CD4-positive, CD25-positive, alpha-beta regulatory T cell (primary cell): ENCODE measurements around the gene SMTNL1. TPM values are rescaled to one million over a fixed set of nuclear protein-coding genes. Genes with fewer than 3 reads are reported as not detected.

ENCODE experiments used
- ATAC-seq, 2 donors: fragments of 150-1000 bp; cut with Tn5 transposase; one replicate each; pipeline ENCODE4 v1.10.0; 2021; ENCODE audit warnings: low read depth in 2 of 2, moderate number of reproducible peaks in 2 of 2, moderate library complexity in 1 of 2
- DNase-seq, 3 donors: peaks; one replicate each; pipeline versions ENCODE4 v3.0.0 to v3.0.0-alpha.2; 2012 to 2022; ENCODE audit warnings: mixed read lengths in 1 of 3
- H3K27ac ChIP-seq: one replicate; pipeline ENCODE4 v1.7.0; 2013; ENCODE audit warnings: mild to moderate bottlenecking, low read length; ENCODE audit not compliant: insufficient read depth, poor library complexity, severe bottlenecking
- H3K27me3 ChIP-seq: one replicate; pipeline ENCODE4 v1.7.0; 2013; ENCODE audit warnings: low read length; ENCODE audit not compliant: control insufficient read depth, insufficient read depth
- H3K36me3 ChIP-seq: one replicate; pipeline ENCODE4 v1.7.0; 2013; ENCODE audit warnings: mild to moderate bottlenecking, low read length, moderate library complexity; ENCODE audit not compliant: control insufficient read depth, insufficient read depth
- H3K4me1 ChIP-seq: 2 replicates; pipeline ENCODE4 v1.7.0; 2013; ENCODE audit warnings: mild to moderate bottlenecking, low read length; ENCODE audit not compliant: insufficient read depth, control insufficient read depth, poor library complexity, severe bottlenecking
- H3K4me3 ChIP-seq: one replicate; pipeline ENCODE4 v1.7.0; 2013; ENCODE audit warnings: low read depth, mild to moderate bottlenecking, low read length, moderate library complexity
- H3K9me3 ChIP-seq, 2 experiments: 1 replicate in 1 of 2; 2 replicates in 1 of 2; pipeline ENCODE4 v1.7.0; 2013; ENCODE audit warnings: low read length in 2 of 2, mild to moderate bottlenecking in 1 of 2, moderate library complexity in 1 of 2; ENCODE audit not compliant: control insufficient read depth in 2 of 2
- H3K27ac Mint-ChIP-seq, 3 donors: one replicate each; pipeline ENCODE4 v1.8.0; 2020 to 2022; ENCODE audit warnings: mild to moderate bottlenecking in 3 of 3, mixed read lengths in 3 of 3, moderate library complexity in 2 of 3
- H3K27me3 Mint-ChIP-seq: one replicate; pipeline ENCODE4 v1.8.0; 2022; ENCODE audit warnings: mild to moderate bottlenecking, mixed read lengths
- H3K36me3 Mint-ChIP-seq: one replicate; pipeline ENCODE4 v1.8.0; 2020; ENCODE audit warnings: mixed read lengths
- H3K4me1 Mint-ChIP-seq, 4 donors: one replicate each; pipeline ENCODE4 v1.8.0; 2020 to 2022; ENCODE audit warnings: mixed read lengths in 4 of 4, mild to moderate bottlenecking in 1 of 4
- H3K4me3 Mint-ChIP-seq, 4 donors: one replicate each; pipeline ENCODE4 v1.8.0; 2020 to 2022; ENCODE audit warnings: mild to moderate bottlenecking in 4 of 4, mixed read lengths in 4 of 4, moderate library complexity in 3 of 4
- H3K9me3 Mint-ChIP-seq, 7 donors: one replicate each; pipeline ENCODE4 v1.8.0; 2020 to 2022; ENCODE audit warnings: mixed read lengths in 7 of 7, mild to moderate bottlenecking in 3 of 7, moderate library complexity in 2 of 7
- polyA plus RNA-seq, 4 donors: library from polyadenylated mRNA; unstranded; fragments of 300-500 nt; fragmentation: Illumina TruSeq; gene quantifications; one replicate each; pipeline ENCODE4 v1.2.3, GENCODE V29; 2021
- total RNA-seq: library from RNA; stranded (reverse); gene quantifications from one replicate; pipeline ENCODE4 v1.2.3, GENCODE V29; 2022

The SMTNL1 gene, protein sequence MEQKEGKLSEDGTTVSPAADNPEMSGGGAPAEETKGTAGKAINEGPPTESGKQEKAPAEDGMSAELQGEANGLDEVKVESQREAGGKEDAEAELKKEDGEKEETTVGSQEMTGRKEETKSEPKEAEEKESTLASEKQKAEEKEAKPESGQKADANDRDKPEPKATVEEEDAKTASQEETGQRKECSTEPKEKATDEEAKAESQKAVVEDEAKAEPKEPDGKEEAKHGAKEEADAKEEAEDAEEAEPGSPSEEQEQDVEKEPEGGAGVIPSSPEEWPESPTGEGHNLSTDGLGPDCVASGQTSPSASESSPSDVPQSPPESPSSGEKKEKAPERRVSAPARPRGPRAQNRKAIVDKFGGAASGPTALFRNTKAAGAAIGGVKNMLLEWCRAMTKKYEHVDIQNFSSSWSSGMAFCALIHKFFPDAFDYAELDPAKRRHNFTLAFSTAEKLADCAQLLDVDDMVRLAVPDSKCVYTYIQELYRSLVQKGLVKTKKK
- not detected for total RNA-seq
- under 1 TPM in 2 of 4 donors, not detected in 2; 0.21 to 0.36 TPM for polyA plus RNA-seq

DNA sequence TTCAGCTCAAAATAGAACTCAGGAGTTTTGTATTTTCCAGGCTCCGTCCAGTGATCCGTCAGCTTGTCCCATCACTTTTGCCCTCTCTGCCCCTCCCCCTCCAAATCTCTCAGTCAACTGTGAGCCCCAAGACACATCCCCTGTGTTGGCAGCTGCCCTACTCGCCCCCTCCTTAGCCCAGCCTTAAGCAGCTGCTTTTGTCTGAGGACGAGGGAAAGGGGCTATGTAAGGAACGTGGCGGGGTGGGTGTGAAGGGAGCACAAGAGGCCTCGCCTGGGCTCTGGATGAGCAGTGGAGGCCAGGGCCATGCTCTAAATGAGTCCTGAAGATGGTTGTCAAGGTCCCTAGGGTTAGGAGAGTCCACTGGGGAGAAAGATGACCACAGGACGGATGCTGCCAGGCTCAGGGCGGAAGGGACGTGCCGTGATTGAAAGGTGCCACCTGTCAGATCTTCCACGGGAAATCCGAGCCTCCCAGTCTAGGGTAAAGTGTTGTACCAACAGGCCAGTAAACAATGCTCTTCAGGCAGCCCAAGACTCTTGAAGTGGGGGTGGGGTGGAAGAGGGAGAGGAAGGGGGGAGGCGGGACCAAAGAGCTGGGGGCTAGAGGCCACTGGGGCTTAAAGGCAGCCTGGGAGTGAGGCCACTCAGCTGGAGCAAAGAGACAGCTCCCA, at the start of gene SMTNL1:
TSS of gene SMTNL1 (plus strand) at position 649 of the 673 bp plus-strand sequence. CDS start 5,048 bp downstream, outside the sequence.
- Mint-ChIP-seq H3K4me1 (peaks cover 0 to 2% (median 0%) of the 10 kb centered on the region in 4 donors), H3K4me3 (no peak within 1 kb of the TSS), H3K36me3 (peaks cover 11% of the 10 kb centered on the region), H3K27me3 (no peaks in the 10 kb centered on the region), H3K9me3 (no peaks in the 10 kb centered on the region), H3K27ac (no peak within 1 kb of the TSS)
- no peak for ATAC-seq
- DNase-seq: no peak
- Histone ChIP-seq H3K27me3 (no peaks in the 10 kb centered on the region), H3K4me3 (no peak within 1 kb of the TSS), H3K36me3 (no peaks in the 10 kb centered on the region), H3K27ac (no peak within 1 kb of the TSS), H3K4me1 (no peaks in the 10 kb centered on the region), H3K9me3 (no peaks in the 10 kb centered on the region)

GRCh38 chr11:57487920-57488659, 49.3 kb upstream of the SMTNL1 start:
- Histone ChIP-seq H3K9me3 (no peaks in the 10 kb centered on the region), H3K27ac (no peak overlapping the region), H3K27me3 (peaks cover 5% of the 10 kb centered on the region), H3K4me1 (peaks cover 7% of the 10 kb centered on the region), H3K4me3 (no peak overlapping the region), H3K36me3 (peaks cover 53% of the 10 kb centered on the region)
- no peaks in the 10 kb centered on the region for H3K9me3 Mint-ChIP-seq
- no peak overlapping the region for H3K4me3 Mint-ChIP-seq
- H3K27ac Mint-ChIP-seq: peak overlapping the region in 2 of 3 donors; percentile 20 to 67
- H3K36me3 Mint-ChIP-seq: peaks cover 54% of the 10 kb centered on the region
- DNase-seq (no peak), ATAC-seq (no peak)
- peaks cover 6% of the 10 kb centered on the region for H3K27me3 Mint-ChIP-seq
- H3K4me1 Mint-ChIP-seq: peaks cover 0 to 7% (median 0%) of the 10 kb centered on the region in 4 donors

DNA sequence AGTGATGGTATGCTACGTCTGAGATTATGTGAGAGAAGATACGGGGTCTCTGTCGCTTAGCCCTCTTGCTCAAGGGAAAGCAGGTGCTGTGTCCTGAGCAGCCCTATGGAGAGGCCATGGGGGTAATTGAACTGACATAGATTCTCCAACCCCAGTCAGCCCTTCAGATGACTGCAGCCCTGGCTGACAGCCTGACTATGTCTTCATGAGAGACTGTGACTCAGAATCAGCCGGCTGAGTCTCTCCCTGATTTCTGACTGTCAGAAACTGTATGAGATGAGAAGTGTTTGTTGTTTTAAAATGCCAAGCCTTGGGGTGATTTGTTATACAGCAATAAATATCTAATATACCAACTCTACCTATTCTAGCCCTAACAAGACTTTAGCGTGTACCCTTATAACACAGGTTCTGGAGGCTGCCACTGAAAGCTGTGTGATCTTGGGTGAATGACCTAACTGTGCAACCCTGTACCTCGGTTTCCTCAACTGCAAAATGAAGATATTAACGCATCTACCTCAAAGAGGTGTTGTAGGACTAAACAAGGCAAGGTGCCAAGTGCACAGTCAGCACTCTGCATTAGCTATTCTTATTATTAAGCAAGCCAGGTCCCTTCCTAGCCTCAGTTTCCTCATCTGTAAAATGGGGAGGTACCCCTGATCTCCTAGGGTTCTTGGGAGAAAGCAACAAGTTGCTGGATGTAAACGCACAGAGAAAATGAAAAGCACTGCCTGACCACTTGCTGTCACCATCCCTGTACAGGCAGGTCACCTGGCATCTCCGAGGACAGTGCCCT, 46.7 kb upstream of the SMTNL1 start:
- Histone ChIP-seq H3K4me1 (no peaks in the 10 kb centered on the region), H3K27me3 (no peaks in the 10 kb centered on the region), H3K27ac (no peak overlapping the region), H3K9me3 (no peaks in the 10 kb centered on the region), H3K4me3 (no peak overlapping the region), H3K36me3 (peaks cover 38% of the 10 kb centered on the region)
- H3K4me1 Mint-ChIP-seq: no peaks in the 10 kb centered on the region
- DNase-seq (no peak), ATAC-seq (no peak)
- no peak overlapping the region for H3K4me3 Mint-ChIP-seq
- H3K27ac Mint-ChIP-seq: no peak overlapping the region
- H3K9me3 Mint-ChIP-seq: no peaks in the 10 kb centered on the region
- H3K27me3 Mint-ChIP-seq: no peaks in the 10 kb centered on the region
- peaks cover 40% of the 10 kb centered on the region for H3K36me3 Mint-ChIP-seq

GRCh38 chr11:57491371-57492061, 45.9 kb upstream of the SMTNL1 start:
- Mint-ChIP-seq H3K36me3 (peaks cover 41% of the 10 kb centered on the region), H3K4me3 (no peak overlapping the region), H3K4me1 (no peaks in the 10 kb centered on the region), H3K27me3 (no peaks in the 10 kb centered on the region), H3K27ac (no peak overlapping the region), H3K9me3 (no peaks in the 10 kb centered on the region)
- DNase-seq (peak in 2 of 3 donors; percentile 15 to 66), ATAC-seq (no peak)
- Histone ChIP-seq H3K27me3 (no peaks in the 10 kb centered on the region), H3K4me3 (no peak overlapping the region), H3K4me1 (no peaks in the 10 kb centered on the region), H3K9me3 (no peaks in the 10 kb centered on the region), H3K27ac (no peak overlapping the region), H3K36me3 (peaks cover 35% of the 10 kb centered on the region)

DNA sequence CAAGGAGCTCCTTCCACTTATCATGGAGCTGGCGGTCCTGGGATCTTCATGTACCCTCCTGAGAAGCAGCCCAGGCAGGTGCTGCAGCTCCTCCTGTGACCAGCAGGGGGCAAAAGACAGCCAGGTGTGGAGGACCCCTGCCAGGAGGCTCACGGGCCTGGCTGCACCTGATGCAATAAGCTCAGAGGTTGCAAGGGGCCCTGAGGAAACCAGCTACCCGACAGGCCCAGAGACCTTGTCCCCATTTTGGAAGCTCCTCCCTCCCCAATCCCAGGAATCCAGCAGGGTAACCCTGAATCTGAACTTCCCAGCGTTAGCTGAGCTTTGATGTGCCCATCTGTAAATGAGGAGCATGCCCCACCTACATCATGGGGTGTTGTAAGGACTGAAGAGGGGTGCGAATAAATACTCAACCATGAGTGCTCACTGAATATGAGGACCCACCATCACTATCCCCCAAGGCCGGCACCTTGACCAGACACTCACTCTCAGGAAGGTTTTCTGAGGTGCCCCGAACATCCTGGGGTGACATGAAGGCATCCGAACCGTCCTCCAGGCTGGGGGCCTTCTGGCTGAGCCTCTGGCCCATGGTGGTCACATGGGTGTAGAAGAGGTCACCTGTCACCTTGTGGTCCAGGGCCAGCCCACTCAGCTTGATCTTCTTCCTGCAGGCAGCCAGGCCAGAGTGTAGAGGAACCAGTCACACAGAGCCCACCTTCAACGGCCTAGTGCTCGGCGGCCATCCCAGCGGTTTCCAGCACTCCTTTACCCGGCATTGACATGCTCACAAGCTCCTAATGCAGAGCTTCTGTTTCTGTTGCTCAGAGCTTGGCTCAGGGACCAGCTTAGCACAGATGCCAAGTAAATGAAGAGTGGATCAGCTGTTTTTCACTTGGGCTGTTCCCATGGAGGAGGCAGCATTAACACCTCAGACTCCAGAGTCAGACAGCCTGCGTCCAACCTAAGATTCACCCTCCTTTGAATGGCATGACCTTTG, 43.6 kb upstream of the SMTNL1 start:
- H3K27ac Mint-ChIP-seq: peak overlapping the region in 1 of 3 donors; percentile 53

DNA sequence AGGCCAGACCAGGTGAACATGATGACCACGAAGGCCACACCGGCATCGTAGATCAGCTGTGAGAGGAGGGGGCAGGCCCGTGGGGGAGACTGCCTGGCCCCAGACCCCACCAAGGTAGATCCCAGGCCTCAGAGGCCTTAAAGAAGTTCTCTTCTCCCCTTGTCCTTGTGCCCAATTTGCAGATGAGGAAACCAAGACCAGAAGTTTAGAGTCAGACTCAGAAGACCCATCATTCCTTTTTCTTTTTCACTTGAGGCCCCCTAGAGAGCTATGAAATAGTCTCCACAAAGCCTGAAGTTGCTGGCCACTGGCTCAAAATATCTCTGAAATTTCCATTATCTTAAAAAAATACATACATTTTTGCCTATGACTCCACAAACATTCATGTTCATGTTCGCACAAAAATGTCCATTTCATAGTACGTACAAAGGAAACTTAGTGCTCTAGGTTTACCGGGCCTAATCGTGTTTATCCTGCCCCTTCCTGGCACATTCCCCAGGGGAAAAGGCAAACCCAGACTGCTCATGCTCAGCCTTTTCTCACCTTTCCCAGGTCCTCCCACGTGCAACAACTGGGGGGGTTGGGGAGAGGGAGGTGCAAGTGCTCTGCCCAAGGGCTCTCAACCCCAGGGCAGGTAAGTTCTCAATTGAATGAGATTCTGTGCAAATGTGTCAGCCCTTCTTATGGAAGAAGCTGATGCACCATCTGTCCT, 41.1 kb upstream of the SMTNL1 start:
- Histone ChIP-seq H3K4me1 (no peaks in the 10 kb centered on the region), H3K4me3 (no peak overlapping the region), H3K36me3 (peaks cover 29% of the 10 kb centered on the region), H3K9me3 (no peaks in the 10 kb centered on the region), H3K27ac (no peak overlapping the region), H3K27me3 (no peaks in the 10 kb centered on the region)
- Mint-ChIP-seq H3K27ac (no peak overlapping the region), H3K4me1 (no peaks in the 10 kb centered on the region), H3K9me3 (no peaks in the 10 kb centered on the region), H3K4me3 (no peak overlapping the region), H3K36me3 (peaks cover 19% of the 10 kb centered on the region), H3K27me3 (no peaks in the 10 kb centered on the region)
- DNase-seq: no peak
- ATAC-seq: no peak

More for the DNA sequence above, 43.6 kb upstream of the SMTNL1 start:
- no peak overlapping the region for H3K27ac ChIP-seq
- no peak overlapping the region for H3K4me3 ChIP-seq
- Mint-ChIP-seq H3K4me3 (no peak overlapping the region), H3K36me3 (peaks cover 32% of the 10 kb centered on the region), H3K9me3 (no peaks in the 10 kb centered on the region), H3K4me1 (no peaks in the 10 kb centered on the region), H3K27me3 (no peaks in the 10 kb centered on the region)
- ATAC-seq (peak; percentile 80 to 84), DNase-seq (peak; percentile 61 to 73 (median 71))
- H3K36me3 ChIP-seq: peaks cover 28% of the 10 kb centered on the region
- H3K9me3 ChIP-seq: no peaks in the 10 kb centered on the region
- no peaks in the 10 kb centered on the region for H3K4me1 ChIP-seq
- H3K27me3 ChIP-seq: no peaks in the 10 kb centered on the region
